Measurements from ENCODE around the gene VCY.
"Not testable (repeated sequence)": the region's sequence is repeated elsewhere in the genome, so short reads cannot be mapped to it uniquely, and the experiment has no call there.

VCY gene

GRCh38 chrY:13986373-13986772 lies at the start of gene VCY:
Gene VCY, minus strand, starts transcription at chrY:13986473. Its CDS starts 33 bp downstream, at chrY:13986440.
- DNase-seq (ENCODE audit: low read depth): not testable (repeated sequence)

DNA sequence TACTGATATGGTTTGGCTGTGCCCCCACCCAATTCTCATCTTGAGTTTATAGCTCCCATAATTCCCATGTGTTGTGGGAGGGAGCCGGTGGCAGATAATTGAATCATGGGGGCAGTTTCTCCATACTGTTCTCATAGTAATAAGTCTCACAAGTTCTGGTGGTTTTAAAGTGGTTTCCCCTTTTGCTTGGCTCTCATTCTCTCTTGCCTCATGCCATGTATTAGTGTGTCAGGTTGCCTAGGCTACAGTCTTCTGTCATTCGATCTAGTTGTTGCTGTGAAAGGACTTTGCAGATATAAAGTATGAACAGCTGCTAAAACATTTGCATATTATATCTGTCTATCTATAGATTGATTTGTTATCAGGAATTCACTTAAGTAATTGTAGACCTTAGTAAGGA lies 44.1 kb upstream of the VCY start:
- DNase-seq (ENCODE audit: low read depth): not testable (repeated sequence)

DNA sequence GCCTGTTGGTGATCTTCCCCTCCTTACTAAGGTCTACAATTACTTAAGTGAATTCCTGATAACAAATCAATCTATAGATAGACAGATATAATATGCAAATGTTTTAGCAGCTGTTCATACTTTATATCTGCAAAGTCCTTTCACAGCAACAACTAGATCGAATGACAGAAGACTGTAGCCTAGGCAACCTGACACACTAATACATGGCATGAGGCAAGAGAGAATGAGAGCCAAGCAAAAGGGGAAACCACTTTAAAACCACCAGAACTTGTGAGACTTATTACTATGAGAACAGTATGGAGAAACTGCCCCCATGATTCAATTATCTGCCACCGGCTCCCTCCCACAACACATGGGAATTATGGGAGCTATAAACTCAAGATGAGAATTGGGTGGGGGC lies 25.6 kb upstream of the VCY start:
- DNase-seq (ENCODE audit: low read depth): not testable (repeated sequence)

DNA sequence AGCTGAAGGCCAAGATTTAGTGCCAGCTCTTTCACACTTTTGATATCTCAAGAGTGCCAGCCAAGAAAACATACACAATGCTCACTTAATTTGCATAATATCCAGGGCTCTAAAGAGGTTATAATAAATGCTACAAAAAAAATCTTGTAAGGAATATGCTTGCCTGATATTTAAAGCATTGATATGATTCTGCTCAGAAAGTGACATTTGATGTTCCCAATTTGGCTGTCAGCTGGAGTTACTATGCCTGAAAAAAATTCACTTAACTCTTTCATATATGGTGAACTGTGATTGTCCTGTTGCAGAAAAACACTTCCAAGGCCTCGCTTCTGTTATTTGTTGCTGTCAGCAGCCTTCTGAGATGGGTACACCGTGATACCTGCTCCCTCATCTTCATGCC lies 43.9 kb downstream of the VCY start:
- not testable (repeated sequence) for DNase-seq (ENCODE audit: low read depth)
